Central memory CD4-positive, alpha-beta T cell (primary cell): Measurements from ENCODE around the gene TMBIM6.

Experiments
- DNase-seq: peaks from one replicate; pipeline ENCODE4 v3.0.0; 2022

TMBIM6 gene

GRCh38 chr12:49798248-49798647 is 56.9 kb downstream of the TMBIM6 start:
- no peak for DNase-seq

DNA sequence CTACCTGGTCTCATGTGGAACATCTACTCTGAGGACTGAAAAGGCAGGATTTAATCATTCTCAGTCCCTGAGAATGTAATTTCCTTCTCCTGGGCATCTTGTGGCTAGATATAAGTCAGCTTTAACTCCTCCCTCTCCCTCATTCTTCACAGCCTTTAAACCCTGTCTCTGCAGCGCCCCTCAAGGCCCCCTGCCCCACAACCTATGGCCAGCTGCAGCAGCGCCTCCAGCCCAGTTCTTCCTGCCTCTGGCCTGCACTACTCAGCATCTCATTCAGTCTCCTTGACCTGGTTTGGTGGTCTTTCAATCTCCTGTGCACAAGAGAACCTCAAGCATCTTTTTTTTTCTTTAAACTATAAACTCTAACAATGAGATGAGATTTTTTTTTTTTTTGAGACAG is 57.6 kb downstream of the TMBIM6 start:
- DNase-seq = no peak

DNA sequence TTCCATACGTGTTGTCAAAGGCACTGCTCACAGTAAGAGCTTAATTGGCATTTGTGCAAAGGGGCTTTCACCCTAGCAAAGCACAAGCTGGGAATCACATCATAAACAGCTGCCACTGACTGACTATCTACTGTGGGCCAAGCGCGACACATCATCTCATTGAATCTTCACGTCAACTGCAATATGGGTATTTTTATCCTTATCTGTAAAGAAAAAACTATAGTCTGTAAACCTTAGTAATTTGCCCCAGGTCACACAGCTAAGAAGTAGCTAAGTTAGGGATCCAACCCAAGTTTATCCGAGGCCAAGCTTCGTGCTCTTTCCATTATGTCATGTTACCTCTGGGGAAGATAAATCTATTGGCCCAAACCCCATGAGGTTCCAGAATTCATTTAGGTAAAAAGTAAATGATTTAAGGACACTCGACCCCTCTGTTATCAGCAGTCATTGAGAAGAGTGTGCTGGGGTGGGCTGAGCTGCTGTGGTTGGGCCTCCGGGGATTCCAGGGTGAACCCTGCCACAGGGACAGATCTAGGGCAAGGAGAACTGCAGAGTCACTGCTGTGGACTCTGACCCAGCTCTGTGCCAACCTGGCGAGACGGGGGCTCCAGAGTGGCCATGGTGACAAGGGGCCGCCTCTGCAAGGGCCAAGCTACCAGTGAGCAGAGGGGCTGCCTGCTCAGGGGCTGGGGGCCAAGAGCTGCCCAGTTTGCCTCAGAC is 59.2 kb downstream of the TMBIM6 start:
- no peak for DNase-seq

GRCh38 chr12:49801141-49802063 is 60.0 kb downstream of the TMBIM6 start:
- DNase-seq = no peak

GRCh38 chr12:49803693-49804450 is 62.5 kb downstream of the TMBIM6 start:
- no peak for DNase-seq

DNA sequence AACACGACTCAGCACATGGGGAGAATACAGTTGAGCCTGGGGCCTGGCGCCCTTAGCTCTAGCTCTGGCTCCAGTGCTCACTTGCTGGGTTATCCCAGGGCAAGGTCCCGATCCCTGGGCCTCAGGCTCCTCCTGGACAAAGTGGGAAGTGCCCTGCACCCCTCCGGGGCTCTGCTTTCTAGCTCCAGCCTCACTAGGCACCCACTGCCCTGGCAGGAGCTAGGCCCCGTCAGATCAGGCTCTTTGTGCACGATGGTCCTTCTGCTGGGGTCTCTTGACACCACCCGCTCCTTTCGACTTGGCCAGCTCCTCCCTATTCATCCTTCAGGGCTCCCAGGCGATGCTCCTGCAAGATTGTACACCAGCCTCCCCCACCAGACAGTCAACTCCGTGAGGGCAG is 63.5 kb downstream of the TMBIM6 start:
- no peak for DNase-seq

DNA sequence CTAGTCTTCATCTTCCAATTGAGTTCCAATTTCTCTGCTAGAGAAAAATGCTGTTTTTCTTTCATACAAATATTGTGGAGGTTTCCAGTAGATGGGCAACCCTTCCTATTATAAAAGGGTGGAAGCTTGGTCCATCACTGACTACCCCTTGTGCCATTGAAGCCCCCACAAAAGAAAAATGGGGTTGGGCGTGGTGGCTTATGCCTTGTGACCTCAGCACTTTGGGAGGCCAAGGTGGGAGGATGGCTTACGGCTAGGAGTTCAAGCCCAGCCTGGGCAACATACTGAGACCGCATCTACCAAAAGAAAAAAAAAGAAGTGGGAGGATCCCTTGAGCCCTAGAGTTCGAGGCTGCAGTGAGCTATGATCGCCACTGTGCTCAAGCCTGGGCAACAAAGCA is 64.1 kb downstream of the TMBIM6 start:
- no peak for DNase-seq

GRCh38 chr12:49806321-49806813 is 65.0 kb downstream of the TMBIM6 start:
- no peak for DNase-seq

DNA sequence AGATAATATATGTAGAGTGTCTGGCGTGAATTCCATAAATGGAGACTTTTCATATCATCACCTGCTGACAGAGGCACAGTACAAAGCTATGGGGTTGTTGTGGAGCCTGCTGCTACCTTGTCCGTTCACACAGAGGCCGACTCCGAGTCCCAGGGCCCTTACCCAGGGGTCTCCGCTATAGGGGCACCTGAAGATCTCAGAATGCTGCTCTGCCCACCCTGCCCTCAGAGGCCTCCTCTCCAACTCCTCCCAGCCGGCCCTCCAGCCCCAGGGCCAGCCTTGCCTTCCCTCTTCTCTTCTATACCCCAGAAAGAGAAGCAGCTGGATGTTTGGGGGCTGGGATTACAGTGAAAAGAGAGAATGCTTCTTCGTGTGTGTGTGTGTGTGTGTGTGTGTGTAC is 65.5 kb downstream of the TMBIM6 start:
- no peak for DNase-seq

DNA sequence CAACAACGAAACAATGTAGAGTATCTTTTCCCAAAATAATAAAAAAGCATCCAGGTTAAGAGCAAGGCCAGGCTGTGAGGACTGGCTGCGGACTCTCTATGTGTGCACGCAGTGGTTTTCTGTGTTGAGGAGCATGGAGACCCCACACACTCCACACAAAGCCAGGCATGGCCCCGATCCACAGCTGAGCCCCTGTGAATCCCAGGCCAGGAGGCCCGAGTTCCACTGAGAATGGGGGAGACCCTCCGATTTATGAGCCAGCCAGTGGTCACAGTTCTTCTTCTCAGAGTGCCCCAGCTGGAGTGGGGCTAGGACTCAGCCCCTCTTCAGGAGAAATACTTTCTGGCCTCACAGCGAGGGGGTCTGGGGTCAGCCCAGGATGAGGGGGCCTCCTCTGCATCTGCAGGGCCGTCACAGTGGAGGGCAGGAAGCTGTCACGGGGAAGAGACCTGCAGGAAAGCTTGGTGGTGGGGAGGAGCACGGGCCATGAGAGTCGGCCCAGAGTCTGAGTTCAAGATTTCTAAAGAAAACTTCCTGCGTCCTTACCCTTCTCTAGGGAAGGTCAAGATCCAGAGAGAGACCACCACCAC is 66.7 kb downstream of the TMBIM6 start:
- DNase-seq = no peak

- DNase-seq = no peak
Measured at GRCh38 chr12:49808686-49809380, 67.5 kb downstream of the TMBIM6 start.

- DNase-seq = no peak
Measured at GRCh38 chr12:49809381-49809905, 68.1 kb downstream of the TMBIM6 start.

GRCh38 chr12:49809906-49810389 is 68.6 kb downstream of the TMBIM6 start:
- no peak for DNase-seq

DNA sequence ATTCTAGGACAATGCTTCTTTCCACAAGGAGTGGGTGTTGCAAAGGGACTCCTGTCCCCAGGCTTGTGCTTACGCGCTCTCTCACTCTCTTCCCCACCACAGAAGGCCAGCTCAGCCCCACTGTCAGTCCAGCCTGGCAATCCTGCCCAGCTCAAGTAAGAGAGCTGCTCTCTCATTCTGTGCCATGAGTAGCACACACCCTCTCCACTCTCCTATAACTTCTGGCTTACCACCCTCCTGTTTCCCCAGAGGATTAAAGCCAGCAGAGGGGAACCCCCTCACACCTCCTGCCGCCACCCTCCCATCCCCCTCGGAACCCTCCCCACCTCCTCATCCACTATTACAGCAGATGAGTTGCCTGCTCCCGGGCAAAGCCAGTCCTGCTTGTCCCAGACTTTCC is 69.8 kb downstream of the TMBIM6 start:
- DNase-seq = no peak

DNA sequence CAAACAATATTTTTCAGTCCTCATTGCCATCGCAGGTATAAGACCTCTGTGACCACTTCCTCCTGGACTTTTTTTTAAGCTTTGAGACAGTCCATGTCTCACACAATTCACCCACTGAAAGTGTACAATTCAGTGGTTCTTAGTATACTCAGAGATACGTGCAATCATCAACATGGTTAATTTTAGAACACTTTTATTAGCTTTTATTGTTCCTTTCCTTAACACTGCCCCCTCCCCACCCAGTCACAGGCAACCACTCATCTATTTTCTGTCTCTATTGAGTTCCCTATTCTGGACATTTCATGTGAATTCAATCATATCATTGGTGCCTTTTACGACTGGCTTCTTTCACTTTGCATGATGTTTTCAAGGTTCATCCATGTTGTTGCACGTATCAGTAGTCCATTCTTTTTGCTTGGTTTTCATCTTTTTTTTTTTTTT is 70.6 kb downstream of the TMBIM6 start:
- DNase-seq = no peak

DNA sequence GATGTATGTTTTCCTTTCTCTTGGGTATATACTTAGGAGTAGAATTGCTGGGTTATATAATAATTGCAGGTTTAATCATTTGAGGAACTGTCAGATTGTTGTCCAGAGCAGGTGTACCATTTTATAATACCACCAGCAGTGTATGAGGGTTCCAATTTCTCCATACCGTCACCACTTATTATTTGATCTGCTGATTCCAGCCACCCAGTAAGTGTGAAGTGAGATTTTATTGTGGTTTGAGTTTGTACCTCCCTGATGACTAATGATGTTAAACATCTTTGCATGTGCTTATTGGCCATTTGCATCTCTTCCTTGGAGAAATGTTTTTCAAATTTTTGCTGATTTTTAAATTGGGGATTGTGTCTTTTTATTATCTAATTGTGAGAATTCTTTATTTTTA is 71.8 kb downstream of the TMBIM6 start:
- no peak for DNase-seq
